Panc1 (cell line): ENCODE data around the gene CD300A.

Experiments
- POLR2AphosphoS5 ChIP-seq: IDR thresholded peaks from 2 replicates; pipeline ENCODE4 v1.6.1; 2012; ENCODE audit warnings: mild to moderate bottlenecking, low read depth, low read length, moderate library complexity
- SIN3A ChIP-seq: IDR thresholded peaks from 2 replicates; pipeline ENCODE4 v1.6.1; 2012; ENCODE audit warnings: low read depth, mild to moderate bottlenecking, low read length, moderate library complexity, borderline replicate concordance; ENCODE audit not compliant: insufficient read depth
- TCF7L2 ChIP-seq: IDR thresholded peaks from 2 replicates; pipeline ENCODE4 v1.6.1; 2011; ENCODE audit warnings: mild to moderate bottlenecking, low read depth, low read length, inconsistent platforms
- TF ChIP-seq, protein P1 (sequence below): fragments of 450-650 bp; IDR thresholded peaks from 2 replicates; pipeline ENCODE4 v1.5.1; 2017; ENCODE audit warnings: mild to moderate bottlenecking
- TF ChIP-seq, protein P2 (sequence below), 2 experiments: IDR thresholded peaks; 2 replicates each; pipeline ENCODE4 v1.6.1; 2011 to 2012; ENCODE audit warnings: low read depth in 2 of 2, control low read depth in 1 of 2, low read length in 1 of 2, mild to moderate bottlenecking in 1 of 2, moderate library complexity in 1 of 2; ENCODE audit not compliant: insufficient read depth in 1 of 2

DNA sequence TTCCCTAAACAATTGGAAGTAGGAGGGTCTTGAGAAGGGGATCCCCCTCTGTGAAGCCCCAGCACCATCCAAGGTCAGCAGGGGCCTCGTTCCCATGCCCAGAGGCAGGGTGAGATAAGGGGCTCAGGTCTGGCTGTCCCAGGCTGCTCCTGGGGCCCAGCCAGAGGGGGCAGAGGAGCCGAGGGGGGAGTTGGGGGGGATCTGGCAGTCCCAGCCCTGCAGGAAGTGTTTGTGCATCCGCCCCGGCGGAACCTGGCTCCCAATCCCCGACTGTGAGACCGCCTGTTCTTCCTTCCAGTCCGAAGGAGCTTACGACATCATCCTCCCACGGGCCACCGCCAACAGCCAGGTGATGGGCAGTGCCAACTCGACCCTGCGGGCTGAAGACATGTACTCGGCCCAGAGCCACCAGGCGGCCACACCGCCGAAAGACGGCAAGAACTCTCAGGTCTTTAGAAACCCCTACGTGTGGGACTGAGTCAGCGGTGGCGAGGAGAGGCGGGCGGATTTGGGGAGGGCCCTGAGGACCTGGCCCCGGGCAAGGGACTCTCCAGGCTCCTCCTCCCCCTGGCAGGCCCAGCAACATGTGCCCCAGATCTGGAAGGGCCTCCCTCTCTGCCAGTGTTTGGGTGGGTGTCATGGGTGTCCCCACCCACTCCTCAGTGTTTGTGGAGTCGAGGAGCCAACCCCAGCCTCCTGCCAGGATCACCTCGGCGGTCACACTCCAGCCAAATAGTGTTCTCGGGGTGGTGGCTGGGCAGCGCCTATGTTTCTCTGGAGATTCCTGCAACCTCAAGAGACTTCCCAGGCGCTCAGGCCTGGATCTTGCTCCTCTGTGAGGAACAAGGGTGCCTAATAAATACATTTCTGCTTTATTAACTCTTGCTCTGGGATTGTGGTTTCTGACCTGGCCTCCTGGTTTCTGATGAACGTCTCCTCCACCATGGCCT lies 19.6 kb upstream of the CD300A start:
- TF ChIP-seq, protein P1, sequence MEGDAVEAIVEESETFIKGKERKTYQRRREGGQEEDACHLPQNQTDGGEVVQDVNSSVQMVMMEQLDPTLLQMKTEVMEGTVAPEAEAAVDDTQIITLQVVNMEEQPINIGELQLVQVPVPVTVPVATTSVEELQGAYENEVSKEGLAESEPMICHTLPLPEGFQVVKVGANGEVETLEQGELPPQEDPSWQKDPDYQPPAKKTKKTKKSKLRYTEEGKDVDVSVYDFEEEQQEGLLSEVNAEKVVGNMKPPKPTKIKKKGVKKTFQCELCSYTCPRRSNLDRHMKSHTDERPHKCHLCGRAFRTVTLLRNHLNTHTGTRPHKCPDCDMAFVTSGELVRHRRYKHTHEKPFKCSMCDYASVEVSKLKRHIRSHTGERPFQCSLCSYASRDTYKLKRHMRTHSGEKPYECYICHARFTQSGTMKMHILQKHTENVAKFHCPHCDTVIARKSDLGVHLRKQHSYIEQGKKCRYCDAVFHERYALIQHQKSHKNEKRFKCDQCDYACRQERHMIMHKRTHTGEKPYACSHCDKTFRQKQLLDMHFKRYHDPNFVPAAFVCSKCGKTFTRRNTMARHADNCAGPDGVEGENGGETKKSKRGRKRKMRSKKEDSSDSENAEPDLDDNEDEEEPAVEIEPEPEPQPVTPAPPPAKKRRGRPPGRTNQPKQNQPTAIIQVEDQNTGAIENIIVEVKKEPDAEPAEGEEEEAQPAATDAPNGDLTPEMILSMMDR: no peak
- no peak for TF ChIP-seq POLR2AphosphoS5
- TF ChIP-seq TCF7L2: no peak
- TF ChIP-seq, protein P2, sequence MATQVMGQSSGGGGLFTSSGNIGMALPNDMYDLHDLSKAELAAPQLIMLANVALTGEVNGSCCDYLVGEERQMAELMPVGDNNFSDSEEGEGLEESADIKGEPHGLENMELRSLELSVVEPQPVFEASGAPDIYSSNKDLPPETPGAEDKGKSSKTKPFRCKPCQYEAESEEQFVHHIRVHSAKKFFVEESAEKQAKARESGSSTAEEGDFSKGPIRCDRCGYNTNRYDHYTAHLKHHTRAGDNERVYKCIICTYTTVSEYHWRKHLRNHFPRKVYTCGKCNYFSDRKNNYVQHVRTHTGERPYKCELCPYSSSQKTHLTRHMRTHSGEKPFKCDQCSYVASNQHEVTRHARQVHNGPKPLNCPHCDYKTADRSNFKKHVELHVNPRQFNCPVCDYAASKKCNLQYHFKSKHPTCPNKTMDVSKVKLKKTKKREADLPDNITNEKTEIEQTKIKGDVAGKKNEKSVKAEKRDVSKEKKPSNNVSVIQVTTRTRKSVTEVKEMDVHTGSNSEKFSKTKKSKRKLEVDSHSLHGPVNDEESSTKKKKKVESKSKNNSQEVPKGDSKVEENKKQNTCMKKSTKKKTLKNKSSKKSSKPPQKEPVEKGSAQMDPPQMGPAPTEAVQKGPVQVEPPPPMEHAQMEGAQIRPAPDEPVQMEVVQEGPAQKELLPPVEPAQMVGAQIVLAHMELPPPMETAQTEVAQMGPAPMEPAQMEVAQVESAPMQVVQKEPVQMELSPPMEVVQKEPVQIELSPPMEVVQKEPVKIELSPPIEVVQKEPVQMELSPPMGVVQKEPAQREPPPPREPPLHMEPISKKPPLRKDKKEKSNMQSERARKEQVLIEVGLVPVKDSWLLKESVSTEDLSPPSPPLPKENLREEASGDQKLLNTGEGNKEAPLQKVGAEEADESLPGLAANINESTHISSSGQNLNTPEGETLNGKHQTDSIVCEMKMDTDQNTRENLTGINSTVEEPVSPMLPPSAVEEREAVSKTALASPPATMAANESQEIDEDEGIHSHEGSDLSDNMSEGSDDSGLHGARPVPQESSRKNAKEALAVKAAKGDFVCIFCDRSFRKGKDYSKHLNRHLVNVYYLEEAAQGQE (IDR thresholded peaks at IDR 0.05; ENCODE audit: insufficient read depth in 1 of 2, low read depth in 2 of 2, low read length in 1 of 2): no peak
- TF ChIP-seq SIN3A: no peak
